GM13977 (cell line): ENCODE measurements around the gene ARID5B.

Experiments used
- DNase-seq: peaks from one replicate; pipeline ENCODE4 v3.0.0; 2012; ENCODE audit warnings: low spot score
- in situ Hi-C: fragments of 300-500 bp; cut with MboI; formaldehyde crosslinking; loops from one replicate; pipeline ENCODE4 v1.12.0; 2022; ENCODE audit warnings: low sequenced_read_pairs, low pct_unique_long_range_greater_than_20kb, mixed read lengths, inconsistent platforms; ENCODE audit not compliant: unreplicated experiment
- TF ChIP-seq, protein P1 (sequence below): IDR thresholded peaks from 2 replicates; pipeline ENCODE4 v1.5.1; 2012; ENCODE audit warnings: mild to moderate bottlenecking, control low read depth; ENCODE audit not compliant: insufficient read depth; ENCODE audit errors: extremely low read depth, missing control alignments

ARID5B gene

DNA sequence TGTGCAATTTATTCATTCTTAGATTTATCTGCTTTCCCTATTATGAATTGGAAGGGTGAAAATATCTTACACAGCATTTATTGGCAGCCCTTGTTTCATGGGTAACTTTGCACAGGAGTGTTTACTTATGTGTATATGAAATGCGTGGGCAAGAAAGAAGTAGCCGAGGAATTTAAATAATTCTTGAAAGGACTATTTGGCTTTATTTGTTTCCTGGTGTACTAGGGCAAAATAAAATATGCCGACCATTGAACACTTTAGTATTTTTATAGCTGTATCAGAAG, 93.7 kb downstream of the ARID5B start:
- TF ChIP-seq, protein P1, sequence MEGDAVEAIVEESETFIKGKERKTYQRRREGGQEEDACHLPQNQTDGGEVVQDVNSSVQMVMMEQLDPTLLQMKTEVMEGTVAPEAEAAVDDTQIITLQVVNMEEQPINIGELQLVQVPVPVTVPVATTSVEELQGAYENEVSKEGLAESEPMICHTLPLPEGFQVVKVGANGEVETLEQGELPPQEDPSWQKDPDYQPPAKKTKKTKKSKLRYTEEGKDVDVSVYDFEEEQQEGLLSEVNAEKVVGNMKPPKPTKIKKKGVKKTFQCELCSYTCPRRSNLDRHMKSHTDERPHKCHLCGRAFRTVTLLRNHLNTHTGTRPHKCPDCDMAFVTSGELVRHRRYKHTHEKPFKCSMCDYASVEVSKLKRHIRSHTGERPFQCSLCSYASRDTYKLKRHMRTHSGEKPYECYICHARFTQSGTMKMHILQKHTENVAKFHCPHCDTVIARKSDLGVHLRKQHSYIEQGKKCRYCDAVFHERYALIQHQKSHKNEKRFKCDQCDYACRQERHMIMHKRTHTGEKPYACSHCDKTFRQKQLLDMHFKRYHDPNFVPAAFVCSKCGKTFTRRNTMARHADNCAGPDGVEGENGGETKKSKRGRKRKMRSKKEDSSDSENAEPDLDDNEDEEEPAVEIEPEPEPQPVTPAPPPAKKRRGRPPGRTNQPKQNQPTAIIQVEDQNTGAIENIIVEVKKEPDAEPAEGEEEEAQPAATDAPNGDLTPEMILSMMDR, result no peak
- DNase-seq, result no peak
- in situ Hi-C loops, result no loop called here

DNA sequence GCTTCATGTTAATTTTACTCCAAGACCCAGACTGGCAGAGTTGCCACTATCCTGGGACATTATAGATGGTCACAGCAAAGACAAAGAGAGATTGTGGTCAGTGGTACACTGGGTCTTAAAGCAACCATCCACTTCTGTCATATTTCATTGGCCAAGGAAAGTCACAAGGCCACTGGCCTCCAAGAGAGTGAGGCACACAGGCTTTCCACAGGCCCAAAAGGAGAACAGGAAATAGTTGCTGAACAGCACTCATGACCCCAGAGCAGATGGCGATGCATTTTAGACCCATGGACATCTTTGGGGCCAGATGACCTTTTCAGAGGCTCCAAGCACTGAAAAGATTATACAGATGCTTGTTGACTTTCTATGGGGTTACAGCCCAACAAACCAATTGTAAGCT, 97.4 kb downstream of the ARID5B start:
- in situ Hi-C loops, result no loop called here
- no peak for DNase-seq
- TF ChIP-seq, protein P1, result no peak

DNA sequence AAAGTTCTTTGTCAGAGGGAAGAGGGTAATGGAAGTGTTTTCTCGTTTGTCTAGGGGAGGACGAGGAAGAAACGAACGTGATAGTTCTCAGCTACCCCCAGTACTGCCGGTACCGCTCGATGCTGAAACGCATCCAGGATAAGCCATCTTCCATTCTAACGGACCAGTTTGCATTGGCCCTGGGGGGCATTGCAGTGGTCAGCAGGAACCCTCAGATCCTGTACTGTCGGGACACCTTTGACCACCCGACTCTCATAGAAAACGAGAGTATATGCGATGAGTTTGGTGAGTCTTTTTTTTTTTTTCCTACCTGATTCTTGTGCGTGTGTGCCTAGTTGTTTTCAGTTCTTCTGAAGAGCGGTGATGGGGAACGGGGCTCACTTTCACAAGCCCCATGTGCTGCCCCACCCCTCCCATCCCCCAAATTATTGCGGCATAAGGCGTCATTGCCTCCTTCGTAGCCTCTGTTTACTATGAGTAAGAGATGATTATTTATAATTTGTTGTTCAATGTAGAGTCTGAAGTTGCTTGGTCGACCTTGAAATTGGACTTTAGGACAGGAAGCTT, 98.6 kb downstream of the ARID5B start:
- DNase-seq, result peak; percentile 49
- in situ Hi-C loops, result no loop called here
- TF ChIP-seq, protein P1, result no peak

DNA sequence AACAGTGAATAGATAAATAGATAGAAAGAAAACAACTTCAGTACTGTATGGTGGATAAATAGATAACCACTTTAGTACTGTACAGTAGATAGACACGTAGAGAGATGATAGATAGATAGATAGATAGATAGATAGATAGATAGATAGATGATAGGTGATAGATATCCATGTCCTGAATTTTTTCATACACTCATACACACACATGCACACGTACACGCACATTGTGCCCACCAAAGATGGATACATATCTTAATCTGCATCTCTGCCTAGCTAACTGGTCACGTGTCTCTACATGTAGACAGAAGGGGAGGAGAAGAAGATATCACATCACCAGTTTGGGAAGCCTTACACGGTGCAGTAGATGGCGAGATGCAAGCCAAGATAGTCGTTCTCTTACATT, 99.2 kb downstream of the ARID5B start:
- DNase-seq, result no peak
- in situ Hi-C loops, result no loop called here
- TF ChIP-seq, protein P1, result no peak

DNA sequence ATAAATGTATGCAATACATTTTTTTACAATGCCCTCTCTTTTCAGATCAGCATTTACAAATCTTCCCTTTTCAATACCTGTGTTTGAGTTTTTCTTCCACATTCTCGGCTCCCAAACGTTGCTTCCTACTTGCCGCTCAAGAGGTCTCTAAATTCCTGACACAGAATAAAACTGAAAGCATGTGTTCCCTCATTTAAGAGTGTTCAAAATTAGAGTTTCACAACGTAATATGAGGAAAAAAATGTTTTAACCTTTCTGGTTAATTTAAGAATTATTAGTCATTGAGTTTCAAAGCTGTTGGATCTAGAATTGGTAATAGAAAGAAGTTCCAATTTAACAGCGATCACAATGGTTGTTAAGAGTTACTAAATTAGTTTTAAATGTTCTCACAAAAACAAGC, 100.4 kb downstream of the ARID5B start:
- TF ChIP-seq, protein P1, result no peak
- no peak for DNase-seq
- in situ Hi-C loops, result no loop called here

DNA sequence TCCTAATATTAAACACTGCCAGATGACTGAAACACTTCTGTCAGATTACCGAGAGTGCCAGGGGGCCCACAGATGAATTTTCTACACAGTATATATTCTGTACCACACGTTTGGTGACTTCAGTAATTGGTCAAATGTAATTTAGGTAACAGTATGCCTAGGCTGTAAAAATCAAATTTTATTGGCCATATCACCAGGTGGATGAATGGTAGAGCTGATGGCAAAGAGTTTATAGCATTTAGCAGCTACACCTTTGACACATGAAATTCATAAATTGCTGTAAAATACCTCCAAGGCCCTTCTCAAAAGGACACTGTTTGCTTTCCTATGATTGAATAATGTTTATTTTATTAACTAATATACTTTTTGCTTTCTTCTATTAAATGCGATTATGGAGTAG, 101.3 kb downstream of the ARID5B start:
- no peak for DNase-seq
- in situ Hi-C loops, result no loop called here
- TF ChIP-seq, protein P1, result no peak

DNA sequence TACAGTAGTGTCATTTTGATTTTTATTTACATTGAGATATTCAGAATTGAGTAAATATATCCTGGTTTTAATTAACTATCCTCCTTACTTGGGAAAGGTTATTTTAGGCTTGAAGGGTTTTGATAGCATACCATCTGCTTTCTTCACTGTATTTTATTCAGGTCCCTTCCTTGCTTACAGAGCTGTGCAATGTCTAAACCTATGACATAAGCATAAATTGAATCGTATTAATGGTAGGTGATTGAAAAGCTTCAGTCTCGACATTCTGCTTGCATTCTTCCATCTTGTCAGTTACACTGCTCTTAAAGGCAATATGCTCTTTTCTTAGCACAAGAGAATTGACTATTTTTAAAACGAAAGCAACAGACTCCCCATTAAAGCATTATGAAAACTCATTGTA, 102.5 kb downstream of the ARID5B start:
- TF ChIP-seq, protein P1, result no peak
- no peak for DNase-seq
- in situ Hi-C loops, result no loop called here
